Astrocyte of the spinal cord (primary cell): Measurements from ENCODE around the gene AKAP12.

Experiments used
- DNase-seq: peaks from one replicate; pipeline ENCODE4 v3.0.0; 2011; ENCODE audit warnings: low read depth, low spot score
- H3K4me3 ChIP-seq: 2 replicates; pipeline ENCODE4 v1.5.1; 2011; ENCODE audit warnings: low read depth, mild to moderate bottlenecking, low read length, moderate library complexity
- CTCF ChIP-seq: IDR thresholded peaks from 2 replicates; pipeline ENCODE4 v1.5.1; 2012; ENCODE audit warnings: low read depth, mild to moderate bottlenecking, low read length, inconsistent platforms
- in situ Hi-C: cut with HindIII; loops from 2 replicates; pipeline ENCODE4 v1.10.0; 2017; ENCODE audit warnings: low sequenced_read_pairs

Gene AKAP12

GRCh38 chr6:151402228-151402627 lies 162.5 kb downstream of the AKAP12 start:
- DNase-seq = no peak
- H3K4me3 ChIP-seq = no peak overlapping the region
- no peak for TF ChIP-seq CTCF
- in situ Hi-C loops = no loop called here

DNA sequence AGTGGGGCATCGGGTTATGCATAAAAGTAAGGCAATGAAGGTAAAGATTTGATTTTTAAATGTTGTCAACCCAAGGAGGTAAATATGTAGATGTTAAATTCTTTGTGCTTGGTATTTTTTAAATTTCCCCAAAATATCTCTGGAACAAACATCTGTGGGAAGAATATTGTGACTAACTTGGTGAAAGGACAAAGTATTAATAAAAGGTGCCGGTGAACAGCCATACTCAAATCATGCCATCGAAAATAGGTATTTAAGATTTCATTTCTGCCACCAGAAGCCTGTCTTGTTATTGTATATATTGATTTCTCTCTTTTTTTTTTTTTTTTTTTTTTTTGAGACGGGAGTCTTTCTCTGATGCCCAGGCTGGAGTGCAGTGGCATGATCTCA lies 164.1 kb downstream of the AKAP12 start:
- no peak overlapping the region for H3K4me3 ChIP-seq
- DNase-seq = no peak
- no peak for TF ChIP-seq CTCF
- in situ Hi-C loops = no loop called here
